GM12892 (cell line): ENCODE results near the gene OAS2.

ENCODE experiments used
- POLR2A ChIP-seq: IDR thresholded peaks from 2 replicates; pipeline ENCODE4 v1.6.1; 2011; ENCODE audit warnings: low read depth, low read length, control low read depth
- POLR2AphosphoS5 ChIP-seq: IDR thresholded peaks from 2 replicates; pipeline ENCODE4 v1.6.1; 2011; ENCODE audit warnings: low read depth, low read length, control low read depth
- TAF1 ChIP-seq: IDR thresholded peaks from 2 replicates; pipeline ENCODE4 v1.6.1; 2011; ENCODE audit warnings: low read depth, mild to moderate bottlenecking, control low read depth, low read length, borderline replicate concordance

DNA sequence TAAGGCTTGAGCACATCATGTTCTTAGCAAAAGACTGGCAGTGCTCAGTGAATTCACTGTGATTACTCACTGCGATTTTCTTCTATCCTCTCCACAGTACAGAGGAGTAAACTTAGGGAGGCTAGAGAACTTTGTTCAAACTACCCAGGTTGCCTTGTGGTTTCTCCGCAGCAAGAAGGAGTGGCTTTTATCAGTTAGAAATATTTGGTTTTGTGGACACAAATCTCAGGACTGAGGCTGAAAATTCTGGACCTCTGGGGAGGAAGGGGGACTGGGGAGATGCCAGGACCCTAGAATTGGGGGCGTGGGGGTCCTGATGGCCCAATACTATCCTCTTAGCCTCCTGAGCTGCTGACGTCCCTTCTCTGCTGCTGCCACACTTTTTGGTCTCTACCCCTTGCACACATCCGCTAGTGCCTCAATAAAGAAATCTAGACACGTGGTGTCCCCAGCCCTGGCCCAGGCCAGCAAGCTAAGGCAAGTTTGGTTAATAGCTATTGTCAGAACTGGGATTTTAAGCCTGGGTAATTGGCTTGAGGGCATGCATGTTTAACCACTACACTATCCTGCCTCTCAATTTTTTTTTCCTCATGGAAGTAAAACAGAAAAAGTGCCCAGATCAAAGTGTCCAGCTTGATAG lies 842 bp downstream of the OAS2 start:
- peak; percentile 64 for TF ChIP-seq POLR2A
- TF ChIP-seq TAF1 = peak; percentile 24; the same call in 1 of the 2 replicates
- TF ChIP-seq POLR2AphosphoS5 = no peak; the same call in 1 of the 2 replicates
